Choroid plexus epithelial cell (primary cell): ENCODE results near the gene DNAH11.

ENCODE experiments used
- DNase-seq: peaks from one replicate; pipeline ENCODE4 v3.0.0-alpha.2; 2010; ENCODE audit warnings: low read depth
- H3K4me3 ChIP-seq: 2 replicates; pipeline ENCODE4 v1.5.1; 2011; ENCODE audit warnings: low read depth, mild to moderate bottlenecking, control low read depth, low read length, moderate library complexity
- TF ChIP-seq, protein P1 (sequence below): conservative IDR thresholded peaks from 2 replicates; pipeline ENCODE4 v1.5.1; 2011; ENCODE audit warnings: low read depth, mild to moderate bottlenecking, control low read depth, inconsistent platforms, low read length, moderate library complexity

DNAH11 gene

DNA sequence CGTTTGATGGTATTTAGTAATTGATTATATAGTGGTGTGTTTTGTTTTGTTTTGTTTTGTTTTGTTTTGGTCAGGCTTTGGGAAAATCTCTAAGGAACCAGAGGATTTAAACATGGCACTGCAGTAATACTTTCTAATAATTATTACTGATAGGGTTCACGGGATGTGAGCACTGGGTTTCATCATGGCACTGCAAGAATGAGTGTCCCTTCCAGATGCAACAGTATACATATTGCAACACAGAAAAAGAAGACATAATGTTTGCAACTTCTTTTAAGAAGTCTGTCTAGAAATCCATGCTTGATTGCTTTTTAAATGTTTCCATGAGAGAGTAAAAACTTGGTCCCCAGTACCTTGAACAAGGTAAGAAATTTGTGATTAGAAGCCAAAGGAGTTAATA is 405.1 kb downstream of the DNAH11 start:
- no peak overlapping the region for H3K4me3 ChIP-seq
- TF ChIP-seq, protein P1, sequence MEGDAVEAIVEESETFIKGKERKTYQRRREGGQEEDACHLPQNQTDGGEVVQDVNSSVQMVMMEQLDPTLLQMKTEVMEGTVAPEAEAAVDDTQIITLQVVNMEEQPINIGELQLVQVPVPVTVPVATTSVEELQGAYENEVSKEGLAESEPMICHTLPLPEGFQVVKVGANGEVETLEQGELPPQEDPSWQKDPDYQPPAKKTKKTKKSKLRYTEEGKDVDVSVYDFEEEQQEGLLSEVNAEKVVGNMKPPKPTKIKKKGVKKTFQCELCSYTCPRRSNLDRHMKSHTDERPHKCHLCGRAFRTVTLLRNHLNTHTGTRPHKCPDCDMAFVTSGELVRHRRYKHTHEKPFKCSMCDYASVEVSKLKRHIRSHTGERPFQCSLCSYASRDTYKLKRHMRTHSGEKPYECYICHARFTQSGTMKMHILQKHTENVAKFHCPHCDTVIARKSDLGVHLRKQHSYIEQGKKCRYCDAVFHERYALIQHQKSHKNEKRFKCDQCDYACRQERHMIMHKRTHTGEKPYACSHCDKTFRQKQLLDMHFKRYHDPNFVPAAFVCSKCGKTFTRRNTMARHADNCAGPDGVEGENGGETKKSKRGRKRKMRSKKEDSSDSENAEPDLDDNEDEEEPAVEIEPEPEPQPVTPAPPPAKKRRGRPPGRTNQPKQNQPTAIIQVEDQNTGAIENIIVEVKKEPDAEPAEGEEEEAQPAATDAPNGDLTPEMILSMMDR, result no peak
- no peak for DNase-seq

DNA sequence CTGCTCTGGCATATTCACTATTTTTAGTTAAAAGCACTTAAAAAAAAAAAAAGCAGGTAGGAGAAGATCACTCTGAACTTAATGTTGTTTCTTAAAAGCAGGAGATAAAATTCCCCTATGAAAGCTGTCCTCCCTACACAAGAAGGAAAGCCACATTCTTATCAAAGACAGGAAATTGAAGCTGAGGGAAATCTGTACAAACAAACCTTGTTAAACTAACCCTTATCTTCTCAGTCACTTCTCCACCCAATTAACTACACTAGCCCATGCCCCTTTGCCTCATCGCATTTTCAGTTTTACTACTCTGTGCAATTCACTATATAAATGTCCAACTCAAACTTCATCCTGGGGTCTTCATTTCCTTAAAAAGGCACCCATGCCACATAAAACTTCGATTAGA is 405.5 kb downstream of the DNAH11 start:
- TF ChIP-seq, protein P1, result no peak
- no peak for DNase-seq
- H3K4me3 ChIP-seq, result no peak overlapping the region

DNA sequence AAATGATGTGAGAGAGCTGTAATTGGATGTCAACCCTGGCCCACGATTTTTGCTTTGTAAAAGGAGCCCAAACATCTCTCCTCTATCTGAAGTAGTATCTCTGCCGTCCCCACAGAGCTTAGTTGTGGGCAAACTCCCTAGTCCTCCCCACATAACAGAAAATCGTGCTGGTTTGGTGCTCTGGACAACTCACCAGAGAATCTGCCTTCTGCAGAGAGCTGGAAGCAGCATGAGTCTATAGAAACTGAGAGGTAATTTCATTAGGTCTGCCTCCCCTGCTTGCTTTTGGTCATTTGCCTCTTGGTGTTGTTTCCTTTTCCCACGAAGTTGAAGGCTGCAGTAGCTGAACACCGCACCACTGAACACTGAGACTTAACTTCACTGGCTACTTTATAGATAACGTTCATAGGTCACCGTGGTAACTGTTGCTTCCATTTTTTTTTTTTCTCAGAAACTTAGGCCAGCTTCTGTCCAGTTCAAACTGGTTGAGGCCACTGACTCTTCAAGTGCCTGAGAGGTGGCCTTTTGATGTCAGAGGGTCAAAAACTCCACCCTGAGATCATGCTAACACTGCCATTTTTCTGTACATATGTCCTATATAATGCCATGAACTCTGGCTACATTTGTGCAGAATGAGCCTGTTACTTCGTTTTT is 406.2 kb downstream of the DNAH11 start:
- no peak for DNase-seq
- H3K4me3 ChIP-seq, result no peak overlapping the region
- TF ChIP-seq, protein P1, result no peak
